C4-2B (cell line): ENCODE results near the gene PRR5L.

ENCODE experiments used
- CTCF ChIP-seq: fragments of 450-650 bp; conservative IDR thresholded peaks from 2 replicates; pipeline ENCODE4 v1.5.1; 2017; ENCODE audit warnings: mild to moderate bottlenecking
- ZFX ChIP-seq: fragments of 450-650 bp; IDR thresholded peaks from 2 replicates; pipeline ENCODE4 v1.6.1; 2017

GRCh38 chr11:36362902-36363301, 66.8 kb downstream of the PRR5L start:
- TF ChIP-seq CTCF (no peak), ZFX (no peak)
